Loucy (cell line): ENCODE results near the gene GAS2L2.

Experiments used
- H2AFZ ChIP-seq: fragments of 200-600 bp; sonication (generic); 2 replicates; pipeline ENCODE4 v1.6.0; 2016; ENCODE audit warnings: antibody characterized with exemption, mild to moderate bottlenecking, low read length, moderate library complexity
- H3F3A ChIP-seq: fragments of 200-600 bp; 2 replicates; pipeline ENCODE4 v1.6.0; 2016; ENCODE audit warnings: antibody characterized with exemption, low read depth, mild to moderate bottlenecking
- H3K27me3 ChIP-seq: fragments of 200-600 bp; sonication (generic); 2 replicates; pipeline ENCODE4 v1.6.1; 2014; ENCODE audit warnings: low read length, mild to moderate bottlenecking; ENCODE audit not compliant: insufficient read depth, poor library complexity, severe bottlenecking
- H3K36me3 ChIP-seq: fragments of 200-600 bp; sonication (generic); 2 replicates; pipeline ENCODE4 v1.6.1; 2016; ENCODE audit warnings: low read length; ENCODE audit not compliant: insufficient read depth
- H3K4me1 ChIP-seq: fragments of 200-600 bp; sonication (generic); 2 replicates; pipeline ENCODE4 v1.5.1; 2014; ENCODE audit warnings: low read length, mild to moderate bottlenecking; ENCODE audit not compliant: insufficient read depth, poor library complexity, severe bottlenecking
- H3K4me2 ChIP-seq: fragments of 200-600 bp; sonication (generic); 2 replicates; pipeline ENCODE4 v1.6.0; 2014; ENCODE audit warnings: antibody characterized with exemption, low read length, low read depth, mild to moderate bottlenecking; ENCODE audit not compliant: poor library complexity, severe bottlenecking
- H3K4me3 ChIP-seq: fragments of 200-600 bp; sonication (generic); 2 replicates; pipeline ENCODE4 v1.5.1; 2014; ENCODE audit warnings: low read length, mild to moderate bottlenecking, mixed read lengths; ENCODE audit not compliant: poor library complexity, severe bottlenecking
- H3K79me2 ChIP-seq: fragments of 200-600 bp; sonication (generic); 2 replicates; pipeline ENCODE4 v1.6.1; 2014; ENCODE audit warnings: low read length; ENCODE audit not compliant: insufficient read depth
- H3K9ac ChIP-seq: fragments of 200-600 bp; sonication (generic); 2 replicates; pipeline ENCODE4 v1.6.0; 2014; ENCODE audit warnings: mild to moderate bottlenecking, low read depth, low read length, moderate library complexity; ENCODE audit not compliant: poor library complexity, severe bottlenecking
- H3K9me2 ChIP-seq: fragments of 200-600 bp; sonication (generic); replicated peaks from 2 replicates; pipeline ENCODE4 v1.6.1; 2016; ENCODE audit warnings: low read depth, low read length, mixed read lengths
- H3K9me3 ChIP-seq: fragments of 200-600 bp; sonication (generic); 2 replicates; pipeline ENCODE4 v1.6.1; 2014; ENCODE audit warnings: mild to moderate bottlenecking, antibody characterized with exemption, low read length, low read depth; ENCODE audit not compliant: insufficient read depth
- H4K20me1 ChIP-seq: fragments of 200-600 bp; sonication (generic); 2 replicates; pipeline ENCODE4 v1.6.0; 2014; ENCODE audit warnings: antibody characterized with exemption, low read length, mild to moderate bottlenecking; ENCODE audit not compliant: insufficient read depth, poor library complexity, severe bottlenecking
- EZH2phosphoT487 ChIP-seq: fragments of 200-600 bp; IDR thresholded peaks from 2 replicates; pipeline ENCODE4 v1.6.1; 2018; ENCODE audit warnings: antibody characterized with exemption, mild to moderate bottlenecking, moderate library complexity, borderline replicate concordance
- TF ChIP-seq, protein P1 (sequence below): fragments of 200-600 bp; sonication (generic); conservative IDR thresholded peaks from 2 replicates; pipeline ENCODE4 v1.5.1; 2014; ENCODE audit warnings: mild to moderate bottlenecking, antibody characterized with exemption, low read length

GAS2L2 gene

DNA sequence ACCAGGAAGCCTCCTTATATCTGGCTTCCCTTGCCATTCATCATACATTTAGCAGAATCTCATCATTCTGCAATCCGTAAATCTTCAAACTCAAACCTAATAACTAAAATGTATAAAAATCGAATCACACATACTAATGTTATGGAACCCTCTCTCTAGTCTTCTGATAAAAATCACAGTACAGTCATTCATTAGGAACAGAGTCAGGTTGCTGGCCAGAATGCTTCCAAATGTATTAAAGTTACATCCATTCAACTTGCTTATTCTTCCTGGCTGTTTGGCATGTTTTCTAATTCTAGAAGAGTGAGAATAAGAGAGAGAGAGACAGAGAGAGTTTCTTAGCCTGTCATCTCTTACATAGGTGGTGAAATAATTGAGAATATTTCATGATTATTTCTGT lies 38.1 kb downstream of the GAS2L2 start:
- TF ChIP-seq EZH2phosphoT487: no peak
- TF ChIP-seq, protein P1, sequence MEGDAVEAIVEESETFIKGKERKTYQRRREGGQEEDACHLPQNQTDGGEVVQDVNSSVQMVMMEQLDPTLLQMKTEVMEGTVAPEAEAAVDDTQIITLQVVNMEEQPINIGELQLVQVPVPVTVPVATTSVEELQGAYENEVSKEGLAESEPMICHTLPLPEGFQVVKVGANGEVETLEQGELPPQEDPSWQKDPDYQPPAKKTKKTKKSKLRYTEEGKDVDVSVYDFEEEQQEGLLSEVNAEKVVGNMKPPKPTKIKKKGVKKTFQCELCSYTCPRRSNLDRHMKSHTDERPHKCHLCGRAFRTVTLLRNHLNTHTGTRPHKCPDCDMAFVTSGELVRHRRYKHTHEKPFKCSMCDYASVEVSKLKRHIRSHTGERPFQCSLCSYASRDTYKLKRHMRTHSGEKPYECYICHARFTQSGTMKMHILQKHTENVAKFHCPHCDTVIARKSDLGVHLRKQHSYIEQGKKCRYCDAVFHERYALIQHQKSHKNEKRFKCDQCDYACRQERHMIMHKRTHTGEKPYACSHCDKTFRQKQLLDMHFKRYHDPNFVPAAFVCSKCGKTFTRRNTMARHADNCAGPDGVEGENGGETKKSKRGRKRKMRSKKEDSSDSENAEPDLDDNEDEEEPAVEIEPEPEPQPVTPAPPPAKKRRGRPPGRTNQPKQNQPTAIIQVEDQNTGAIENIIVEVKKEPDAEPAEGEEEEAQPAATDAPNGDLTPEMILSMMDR: no peak
- no peaks in the 10 kb centered on the region for H3K9me2 ChIP-seq
- no peaks in the 10 kb centered on the region for H3K9me3 ChIP-seq
- no peak overlapping the region for H3K4me3 ChIP-seq
- no peaks in the 10 kb centered on the region for H4K20me1 ChIP-seq
- H3K4me2 ChIP-seq: no peak overlapping the region
- H3K9ac ChIP-seq: no peak overlapping the region
- peaks cover 81% of the 10 kb centered on the region for H3K36me3 ChIP-seq
- H3K27me3 ChIP-seq: no peaks in the 10 kb centered on the region
- H2AFZ ChIP-seq: no peak overlapping the region
- H3F3A ChIP-seq: no peaks in the 10 kb centered on the region
- H3K79me2 ChIP-seq: no peaks in the 10 kb centered on the region
- H3K4me1 ChIP-seq: no peaks in the 10 kb centered on the region

DNA sequence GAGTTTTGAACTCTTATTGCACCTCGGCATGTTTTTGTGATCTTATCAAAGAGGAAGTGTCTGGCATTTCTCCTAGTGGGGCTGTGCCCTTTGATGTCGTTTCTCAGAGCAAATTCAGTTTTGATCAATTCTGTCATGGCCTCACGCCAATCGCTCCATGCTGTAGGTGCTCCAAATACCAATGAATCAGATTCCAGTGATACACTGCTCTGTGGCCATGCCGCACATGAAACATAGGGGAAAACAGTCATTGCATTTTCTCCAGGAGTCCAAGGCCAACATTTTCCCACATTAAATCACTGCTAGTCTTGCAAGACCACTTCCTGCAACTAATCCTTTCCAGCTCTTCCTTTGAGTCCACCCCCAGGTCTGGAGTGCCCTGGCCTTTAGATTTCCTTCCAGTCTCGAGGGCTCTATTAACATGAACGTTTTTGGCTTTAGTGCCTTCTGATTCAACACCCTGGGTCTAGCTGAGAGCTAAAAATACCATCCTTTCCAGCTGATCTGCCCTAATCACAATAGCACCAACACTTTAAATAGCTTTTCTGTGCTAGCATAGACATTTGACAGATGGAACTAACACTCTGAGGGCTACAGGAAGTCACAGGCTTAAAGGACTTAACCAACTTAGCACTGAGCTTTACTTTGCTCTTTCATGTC lies 39.8 kb downstream of the GAS2L2 start:
- no peak overlapping the region for H2AFZ ChIP-seq
- H3K27me3 ChIP-seq: no peaks in the 10 kb centered on the region
- H3K36me3 ChIP-seq: peaks cover 81% of the 10 kb centered on the region; the same call in 1 of the 2 replicates
- no peak overlapping the region for H3K4me3 ChIP-seq
- H3K4me1 ChIP-seq: no peaks in the 10 kb centered on the region
- no peak overlapping the region for H3K4me2 ChIP-seq
- TF ChIP-seq, protein P1: no peak
- TF ChIP-seq EZH2phosphoT487: no peak
- no peak overlapping the region for H3K9ac ChIP-seq
- H3F3A ChIP-seq: no peaks in the 10 kb centered on the region
- no peaks in the 10 kb centered on the region for H3K9me3 ChIP-seq
- no peaks in the 10 kb centered on the region for H3K9me2 ChIP-seq
- no peaks in the 10 kb centered on the region for H4K20me1 ChIP-seq
- H3K79me2 ChIP-seq: no peaks in the 10 kb centered on the region

DNA sequence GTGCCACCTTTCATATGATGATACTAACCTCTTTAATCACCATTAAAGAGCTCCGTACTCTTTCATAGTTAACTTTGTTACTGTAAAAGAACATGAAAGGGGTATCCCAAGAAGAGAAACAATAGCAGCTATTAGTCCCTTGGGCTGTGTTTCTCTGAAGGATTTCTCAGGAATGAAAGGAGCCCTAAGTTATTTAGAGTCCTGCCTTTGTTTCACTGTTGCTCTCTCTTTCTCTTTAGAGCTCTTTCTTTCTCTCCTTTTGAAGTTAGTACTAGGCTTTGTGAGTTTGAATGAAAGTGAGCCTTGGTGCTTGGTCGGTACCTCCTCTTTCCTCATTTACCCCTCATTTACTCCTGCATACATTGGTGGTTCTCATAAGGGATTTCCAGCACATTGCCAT lies 42.1 kb downstream of the GAS2L2 start:
- H2AFZ ChIP-seq: no peak overlapping the region
- H4K20me1 ChIP-seq: no peaks in the 10 kb centered on the region
- no peaks in the 10 kb centered on the region for H3K27me3 ChIP-seq
- no peaks in the 10 kb centered on the region for H3K9me3 ChIP-seq
- no peaks in the 10 kb centered on the region for H3K79me2 ChIP-seq
- H3K4me3 ChIP-seq: no peak overlapping the region
- no peak for TF ChIP-seq EZH2phosphoT487
- TF ChIP-seq, protein P1: no peak
- H3K36me3 ChIP-seq: peaks cover 58% of the 10 kb centered on the region; the same call in 1 of the 2 replicates
- H3K4me1 ChIP-seq: no peaks in the 10 kb centered on the region
- H3K4me2 ChIP-seq: no peak overlapping the region
- no peak overlapping the region for H3K9ac ChIP-seq
- H3F3A ChIP-seq: no peaks in the 10 kb centered on the region
- no peaks in the 10 kb centered on the region for H3K9me2 ChIP-seq
